Measurements from ENCODE around the gene OTOF. TPM values are rescaled to one million over a fixed set of nuclear protein-coding genes. Genes with fewer than 3 reads are reported as not detected.

Gene OTOF
- total RNA-seq, 1 experiment from 2014 or later, result 0.10 TPM

DNA sequence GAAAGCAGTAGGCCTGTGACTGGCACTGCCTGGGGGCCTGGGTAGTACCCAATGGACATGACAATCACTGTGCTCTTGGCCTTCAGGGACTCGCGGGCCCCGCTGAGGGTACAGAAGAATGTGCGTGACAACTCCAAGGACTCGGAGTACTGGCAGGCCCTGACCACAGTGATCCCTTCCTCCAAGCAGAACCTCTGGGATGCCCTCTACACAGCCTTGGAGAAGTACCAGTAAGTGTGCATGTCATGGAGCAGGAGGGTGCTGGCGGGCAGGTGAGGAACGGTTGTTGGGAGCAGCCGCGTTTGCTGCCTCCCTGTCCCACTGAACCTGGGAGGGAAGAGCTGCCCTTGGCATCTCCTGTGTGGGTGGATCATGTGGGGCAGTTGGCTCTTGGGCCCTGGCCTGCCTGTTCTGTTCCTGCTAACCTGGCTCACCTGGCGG lies 23.3 kb downstream of the OTOF start:
- ATAC-seq (no peak), DNase-seq (ENCODE audit: low read depth, low spot score) (no peak)
- RAD21 ChIA-PET (ENCODE audit: low non-redundant PET in 1 of 2, low total read pairs in 2 of 2, uncharacterized antibody in 2 of 2, unreplicated experiment in 2 of 2), result no interaction called here
- Histone ChIP-seq H4K20me1 (ENCODE audit: insufficient read depth) (no peaks in the 10 kb centered on the region), H2AFZ (ENCODE audit: low read depth, low read length, poor library complexity, severe bottlenecking) (no peak overlapping the region), H3K27me3 (ENCODE audit: insufficient read depth, low read length) (no peaks in the 10 kb centered on the region), H3K79me2 (ENCODE audit: insufficient read depth, low read length) (no peaks in the 10 kb centered on the region), H3K9me3 (ENCODE audit: control insufficient read depth in 1 of 2, insufficient read depth in 1 of 2, low read depth in 1 of 2, low read length in 2 of 2) (no peaks in the 10 kb centered on the region), H3K36me3 (ENCODE audit: control insufficient read depth in 1 of 2, insufficient read depth in 2 of 2, low read length in 2 of 2) (no peaks in the 10 kb centered on the region), H3K4me3 (replicated peaks in 1 of 2; ENCODE audit: low read depth in 1 of 2, low read length in 2 of 2) (no peak overlapping the region), H3K9ac (ENCODE audit: low read length) (no peak overlapping the region), H3K27ac (ENCODE audit: low read depth, low read length) (no peak overlapping the region), H3K4me1 (ENCODE audit: control insufficient read depth in 1 of 2, insufficient read depth in 2 of 2, low read length in 2 of 2) (peaks cover 0 to 19% of the 10 kb centered on the region in 2 experiments; a peak in 2 of 4 replicates), H3K4me2 (ENCODE audit: low read length) (no peak overlapping the region), H3K9me2 (ENCODE audit: insufficient read depth) (no peaks in the 10 kb centered on the region)
- CTCF ChIA-PET, result no interaction called here
- no TSS peak for BruUV-seq (replicated peaks)
- intact Hi-C loops (cut with micrococcal nuclease), result no loop called here
- POLR2A ChIA-PET, result no interaction called here
- TF ChIP-seq, protein P1, sequence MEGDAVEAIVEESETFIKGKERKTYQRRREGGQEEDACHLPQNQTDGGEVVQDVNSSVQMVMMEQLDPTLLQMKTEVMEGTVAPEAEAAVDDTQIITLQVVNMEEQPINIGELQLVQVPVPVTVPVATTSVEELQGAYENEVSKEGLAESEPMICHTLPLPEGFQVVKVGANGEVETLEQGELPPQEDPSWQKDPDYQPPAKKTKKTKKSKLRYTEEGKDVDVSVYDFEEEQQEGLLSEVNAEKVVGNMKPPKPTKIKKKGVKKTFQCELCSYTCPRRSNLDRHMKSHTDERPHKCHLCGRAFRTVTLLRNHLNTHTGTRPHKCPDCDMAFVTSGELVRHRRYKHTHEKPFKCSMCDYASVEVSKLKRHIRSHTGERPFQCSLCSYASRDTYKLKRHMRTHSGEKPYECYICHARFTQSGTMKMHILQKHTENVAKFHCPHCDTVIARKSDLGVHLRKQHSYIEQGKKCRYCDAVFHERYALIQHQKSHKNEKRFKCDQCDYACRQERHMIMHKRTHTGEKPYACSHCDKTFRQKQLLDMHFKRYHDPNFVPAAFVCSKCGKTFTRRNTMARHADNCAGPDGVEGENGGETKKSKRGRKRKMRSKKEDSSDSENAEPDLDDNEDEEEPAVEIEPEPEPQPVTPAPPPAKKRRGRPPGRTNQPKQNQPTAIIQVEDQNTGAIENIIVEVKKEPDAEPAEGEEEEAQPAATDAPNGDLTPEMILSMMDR (IDR thresholded peaks at IDR 0.05 in 2 of 3, conservative IDR thresholded peaks at IDR 0.05 in 1 of 3; ENCODE audit: borderline replicate concordance in 1 of 3, insufficient read depth in 1 of 3, low read depth in 2 of 3, low read length in 2 of 3), result no peak
- no peak for TF ChIP-seq ZFX (IDR thresholded peaks at IDR 0.05)

DNA sequence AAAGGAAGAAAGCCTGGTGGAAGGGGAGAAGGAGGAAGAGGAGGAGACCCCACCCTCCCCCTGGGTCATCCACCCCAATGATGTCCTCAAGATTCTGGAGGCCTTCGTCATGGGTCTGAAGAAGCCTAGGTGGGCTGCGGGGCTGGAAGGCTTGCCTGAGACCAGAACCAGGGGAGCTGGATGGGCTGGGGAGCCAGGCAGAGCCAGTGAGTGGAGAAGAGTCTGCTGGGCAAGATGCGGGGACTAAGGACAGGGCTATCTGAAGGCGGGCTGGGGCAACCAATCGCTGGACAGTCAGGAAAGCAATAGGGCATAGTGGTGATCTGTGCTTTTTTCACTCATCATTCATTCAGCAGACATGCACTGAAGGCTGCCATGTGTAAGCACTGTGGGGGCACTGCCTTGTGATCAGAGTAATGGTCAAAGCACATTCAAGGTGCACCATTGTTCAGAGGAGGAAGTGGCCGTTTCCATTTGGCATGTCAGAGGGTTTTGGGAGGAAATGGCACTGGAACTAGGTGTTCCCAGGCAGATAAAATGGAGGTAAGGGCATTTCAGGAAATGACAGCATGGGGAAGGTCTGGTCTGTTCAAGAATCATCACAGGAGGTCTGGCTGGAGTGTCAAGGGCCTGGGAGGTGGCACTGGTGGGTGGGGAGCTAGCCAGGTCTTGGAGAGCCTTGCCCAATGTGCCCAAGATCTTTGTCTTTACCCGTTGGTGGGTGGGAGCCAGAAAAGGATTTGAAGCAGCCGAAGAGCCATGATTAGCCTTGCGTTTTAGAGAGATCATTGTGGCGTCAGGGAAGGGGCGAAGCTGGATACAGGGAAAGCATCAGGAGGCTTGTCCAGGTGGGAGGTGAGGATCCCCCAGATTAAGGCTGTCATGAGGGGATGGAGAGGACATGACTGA lies 24.2 kb downstream of the OTOF start:
- Histone ChIP-seq H3K9me3 (ENCODE audit: control insufficient read depth in 1 of 2, insufficient read depth in 1 of 2, low read depth in 1 of 2, low read length in 2 of 2) (no peaks in the 10 kb centered on the region), H4K20me1 (ENCODE audit: insufficient read depth) (no peaks in the 10 kb centered on the region), H3K9me2 (ENCODE audit: insufficient read depth) (no peaks in the 10 kb centered on the region), H3K4me2 (ENCODE audit: low read length) (no peak overlapping the region), H3K79me2 (ENCODE audit: insufficient read depth, low read length) (no peaks in the 10 kb centered on the region), H3K36me3 (ENCODE audit: control insufficient read depth in 1 of 2, insufficient read depth in 2 of 2, low read length in 2 of 2) (no peaks in the 10 kb centered on the region), H3K4me3 (replicated peaks in 1 of 2; ENCODE audit: low read depth in 1 of 2, low read length in 2 of 2) (no peak overlapping the region), H3K27me3 (ENCODE audit: insufficient read depth, low read length) (no peaks in the 10 kb centered on the region), H2AFZ (ENCODE audit: low read depth, low read length, poor library complexity, severe bottlenecking) (no peak overlapping the region), H3K4me1 (ENCODE audit: control insufficient read depth in 1 of 2, insufficient read depth in 2 of 2, low read length in 2 of 2) (peaks cover 0 to 19% of the 10 kb centered on the region in 2 experiments; a peak in 2 of 4 replicates), H3K9ac (ENCODE audit: low read length) (no peak overlapping the region), H3K27ac (ENCODE audit: low read depth, low read length) (no peak overlapping the region)
- ATAC-seq (no peak), DNase-seq (ENCODE audit: low read depth, low spot score) (no peak)
- ChIA-PET CTCF (no interaction called here), RAD21 (ENCODE audit: low non-redundant PET in 1 of 2, low total read pairs in 2 of 2, uncharacterized antibody in 2 of 2, unreplicated experiment in 2 of 2) (no interaction called here), POLR2A (no interaction called here)
- intact Hi-C loops (cut with micrococcal nuclease), result no loop called here
- no TSS peak for BruUV-seq (replicated peaks)
- no peak for TF ChIP-seq CEBPB (IDR thresholded peaks at IDR 0.05; ENCODE audit: low read depth)
- TF ChIP-seq POLR2A (IDR thresholded peaks at IDR 0.05; ENCODE audit: borderline replicate concordance, extremely low read depth, insufficient read depth, insufficient read length), result no peak
- TF ChIP-seq RAD21 (IDR thresholded peaks at IDR 0.05; ENCODE audit: low read depth), result no peak
- no peak for TF ChIP-seq ELF1 (IDR thresholded peaks at IDR 0.05; ENCODE audit: borderline replicate concordance, low read depth)
- no peak for TF ChIP-seq JUND (IDR thresholded peaks at IDR 0.05)
- TF ChIP-seq, protein P2, sequence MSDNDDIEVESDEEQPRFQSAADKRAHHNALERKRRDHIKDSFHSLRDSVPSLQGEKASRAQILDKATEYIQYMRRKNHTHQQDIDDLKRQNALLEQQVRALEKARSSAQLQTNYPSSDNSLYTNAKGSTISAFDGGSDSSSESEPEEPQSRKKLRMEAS (IDR thresholded peaks at IDR 0.05), result no peak
- TF ChIP-seq, protein P3, sequence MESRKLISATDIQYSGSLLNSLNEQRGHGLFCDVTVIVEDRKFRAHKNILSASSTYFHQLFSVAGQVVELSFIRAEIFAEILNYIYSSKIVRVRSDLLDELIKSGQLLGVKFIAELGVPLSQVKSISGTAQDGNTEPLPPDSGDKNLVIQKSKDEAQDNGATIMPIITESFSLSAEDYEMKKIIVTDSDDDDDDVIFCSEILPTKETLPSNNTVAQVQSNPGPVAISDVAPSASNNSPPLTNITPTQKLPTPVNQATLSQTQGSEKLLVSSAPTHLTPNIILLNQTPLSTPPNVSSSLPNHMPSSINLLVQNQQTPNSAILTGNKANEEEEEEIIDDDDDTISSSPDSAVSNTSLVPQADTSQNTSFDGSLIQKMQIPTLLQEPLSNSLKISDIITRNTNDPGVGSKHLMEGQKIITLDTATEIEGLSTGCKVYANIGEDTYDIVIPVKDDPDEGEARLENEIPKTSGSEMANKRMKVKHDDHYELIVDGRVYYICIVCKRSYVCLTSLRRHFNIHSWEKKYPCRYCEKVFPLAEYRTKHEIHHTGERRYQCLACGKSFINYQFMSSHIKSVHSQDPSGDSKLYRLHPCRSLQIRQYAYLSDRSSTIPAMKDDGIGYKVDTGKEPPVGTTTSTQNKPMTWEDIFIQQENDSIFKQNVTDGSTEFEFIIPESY (IDR thresholded peaks at IDR 0.05; ENCODE audit: extremely low read depth, insufficient replicate concordance, low read length), result no peak
- no peak for TF ChIP-seq CBX3 (IDR thresholded peaks at IDR 0.05; ENCODE audit: low read depth)
- no peak for TF ChIP-seq SRF (IDR thresholded peaks at IDR 0.05; ENCODE audit: low read depth)
- TF ChIP-seq TCF7L2 (IDR thresholded peaks at IDR 0.05; ENCODE audit: borderline replicate concordance, extremely low read depth, insufficient read depth, insufficient read length), result no peak
- TF ChIP-seq SP1 (IDR thresholded peaks at IDR 0.05; ENCODE audit: low read depth), result no peak
- no peak for TF ChIP-seq ZNF274 (IDR thresholded peaks at IDR 0.05; ENCODE audit: low read depth, low read length)
- TF ChIP-seq EGR1 (IDR thresholded peaks at IDR 0.05; ENCODE audit: low read depth), result no peak

Measured in HCT116 (cell line).